GM12878 (cell line): Measurements from ENCODE around the gene PPIF. TPM values are rescaled to one million over a fixed set of nuclear protein-coding genes. Genes with fewer than 3 reads are reported as not detected.

ENCODE experiments used
- ATAC-seq: fragments of 200-7000 bp; cut with Tn5 transposase; 3 replicates; pipeline ENCODE4 v1.9.1; 2020; ENCODE audit warnings: mild to moderate bottlenecking, moderate library complexity
- BruUV-seq: library from RNA; stranded (reverse); fragments of 400-500 nt; replicated peaks from 2 replicates; lab custom pipeline; 2021; lab: Mats Ljungman, UMichigan
- CTCF ChIA-PET: fragments of 300-600 bp; sonication (Branson Sonifier 250); formaldehyde crosslinking; extraction: SDS; loops from one replicate; lab custom pipeline; 2021; ENCODE audit warnings: inconsistent platforms; lab: Yijun Ruan, JAX
- POLR2A ChIA-PET: fragments of 350-600 bp; formaldehyde crosslinking; extraction: SDS; loops from one replicate; lab custom pipeline; 2021; ENCODE audit warnings: inconsistent platforms; lab: Charles Lee
- RAD21 ChIA-PET: fragments of 300-600 bp; sonication (Branson Sonifier 250); formaldehyde crosslinking; loops from one replicate; lab custom pipeline; 2023; ENCODE audit warnings: antibody characterized with exemption; ENCODE audit not compliant: unreplicated experiment; lab: Charles Lee
- SMC1A ChIA-PET: fragments of 300-600 bp; sonication (Branson Sonifier 250); formaldehyde crosslinking; loops from one replicate; lab custom pipeline; 2023; ENCODE audit not compliant: unreplicated experiment, uncharacterized antibody; lab: Charles Lee
- DNase-seq: peaks from one replicate; pipeline ENCODE4 v3.0.0-alpha.2; 2011; ENCODE audit warnings: low read depth, low spot score
- FAIRE-seq: peaks from 3 replicates; lab custom pipeline; 2011; peaks lifted over from hg19 to GRCh38; lab: Jason Lieb, UNC
- H2AFZ ChIP-seq: 2 replicates; pipeline ENCODE4 v1.6.0; 2011; ENCODE audit warnings: low read depth, low read length, control low read depth; ENCODE audit not compliant: control insufficient read depth
- H3K27ac ChIP-seq: 2 replicates; pipeline ENCODE4 v1.5.1; 2011; ENCODE audit warnings: control low read depth; ENCODE audit not compliant: control insufficient read depth, insufficient read depth
- H3K27me3 ChIP-seq, 2 experiments: replicated peaks in 1 of 2; 2 replicates each; pipeline versions ENCODE4 v1.6.0 to v1.6.1; 2011; ENCODE audit warnings: low read length in 1 of 2; ENCODE audit not compliant: control insufficient read depth in 2 of 2, insufficient read depth in 2 of 2
- H3K36me3 ChIP-seq, 2 experiments: 2 replicates each; pipeline ENCODE4 v1.5.1; 2011; ENCODE audit warnings: low read length in 1 of 2; ENCODE audit not compliant: control insufficient read depth in 2 of 2, insufficient read depth in 2 of 2
- H3K4me1 ChIP-seq: 2 replicates; pipeline ENCODE4 v1.6.1; 2011; ENCODE audit warnings: mild to moderate bottlenecking, low read length, moderate library complexity, mixed read lengths; ENCODE audit not compliant: control insufficient read depth, insufficient read depth
- H3K4me2 ChIP-seq: 2 replicates; pipeline ENCODE4 v1.6.0; 2011; ENCODE audit warnings: control low read depth; ENCODE audit not compliant: control insufficient read depth, insufficient read depth
- H3K4me3 ChIP-seq: fragments of 200-600 bp; sonication (generic); 2 replicates; pipeline ENCODE4 v1.5.1; 2016
- H3K79me2 ChIP-seq: 2 replicates; pipeline ENCODE4 v1.6.0; 2011; ENCODE audit warnings: low read length; ENCODE audit not compliant: control insufficient read depth, insufficient read depth
- H3K9ac ChIP-seq: 2 replicates; pipeline ENCODE4 v1.8.0; 2011; ENCODE audit warnings: low read length, control low read depth, mixed read lengths; ENCODE audit not compliant: control insufficient read depth, insufficient read depth
- H3K9me3 ChIP-seq: replicated peaks from 3 replicates; pipeline ENCODE4 v1.5.1; 2011; ENCODE audit warnings: mild to moderate bottlenecking, low read length; ENCODE audit not compliant: control insufficient read depth, insufficient read depth
- H4K20me1 ChIP-seq: 2 replicates; pipeline ENCODE4 v1.6.0; 2011; ENCODE audit not compliant: control insufficient read depth, insufficient read depth
- ASH2L ChIP-seq: fragments of 300-600, 200-600 bp; sonication (generic); IDR thresholded peaks from 2 replicates; pipeline ENCODE4 v1.6.1; 2017; ENCODE audit warnings: low read depth, mild to moderate bottlenecking, borderline replicate concordance
- ATF7 ChIP-seq: fragments of 450-650 bp; IDR thresholded peaks from 2 replicates; pipeline ENCODE4 v1.6.1; 2016; ENCODE audit warnings: low read depth, mild to moderate bottlenecking
- CBX3 ChIP-seq: fragments of 200-600 bp; sonication (generic); IDR thresholded peaks from 2 replicates; pipeline ENCODE4 v1.6.1; 2016; ENCODE audit warnings: low read depth, borderline replicate concordance
- HDAC2 ChIP-seq: fragments of 200-600 bp; sonication (generic); IDR thresholded peaks from 2 replicates; pipeline ENCODE4 v1.6.1; 2017
- HDAC6 ChIP-seq: fragments of 200-600 bp; sonication (generic); IDR thresholded peaks from one replicate; pipeline ENCODE4 v1.8.0; 2017; ENCODE audit warnings: antibody characterized with exemption; ENCODE audit not compliant: unreplicated experiment
- IRF4 ChIP-seq: IDR thresholded peaks from 2 replicates; pipeline ENCODE4 v1.6.1; 2011; ENCODE audit warnings: low read depth, low read length
- LARP7 ChIP-seq: fragments of 450-650 bp; IDR thresholded peaks from 2 replicates; pipeline ENCODE4 v1.6.1; 2017; ENCODE audit warnings: mild to moderate bottlenecking
- MTA3 ChIP-seq: IDR thresholded peaks from 2 replicates; pipeline ENCODE4 v1.6.1; 2012; ENCODE audit warnings: low read length, inconsistent platforms, borderline replicate concordance
- MYC ChIP-seq: IDR thresholded peaks from 2 replicates; pipeline ENCODE4 v1.6.1; 2011; ENCODE audit warnings: mild to moderate bottlenecking, low read length, moderate library complexity, inconsistent platforms; ENCODE audit not compliant: insufficient read depth, insufficient replicate concordance, insufficient read length, severe bottlenecking
- NRF1 ChIP-seq: conservative IDR thresholded peaks from 2 replicates; pipeline ENCODE4 v1.6.1; 2011; ENCODE audit warnings: mild to moderate bottlenecking, low read depth, low read length, improper control_type of control experiment
- POLR2A ChIP-seq: IDR thresholded peaks from 2 replicates; pipeline ENCODE4 v1.6.1; 2011; ENCODE audit warnings: low read depth, mild to moderate bottlenecking, low read length
- PRDM15 ChIP-seq: fragments of 450-650 bp; formaldehyde crosslinking; IDR thresholded peaks from 2 replicates; pipeline ENCODE4 v1.4.0; 2020; ENCODE audit warnings: mild to moderate bottlenecking, moderate library complexity
- RBBP5 ChIP-seq: fragments of 200-600 bp; sonication (generic); conservative IDR thresholded peaks from 2 replicates; pipeline ENCODE4 v1.6.1; 2016
- RFX5 ChIP-seq: IDR thresholded peaks from 2 replicates; pipeline ENCODE4 v1.6.1; 2011; ENCODE audit warnings: low read depth, low read length, improper control_type of control experiment
- YBX1 ChIP-seq: fragments of 450-650 bp; IDR thresholded peaks from 2 replicates; pipeline ENCODE4 v1.6.1; 2016; ENCODE audit warnings: antibody characterized with exemption
- WGBS: methylation state at CpG from one replicate; pipeline ENCODE4 v1.1.6; 2016; ENCODE audit warnings: low lambda C conversion rate; ENCODE audit not compliant: insufficient replicate concordance, insufficient coverage; ENCODE audit errors: missing lambda C conversion rate; 5-methylcytosine and 5-hydroxymethylcytosine counted together
- in situ Hi-C: fragments of 300-500 bp; cut with MboI; formaldehyde crosslinking; loops from 9 replicates; pipeline ENCODE4 v1.14.3; 2018; ENCODE audit warnings: mixed read lengths
- intact Hi-C: fragments of 100-400 bp; cut with micrococcal nuclease; formaldehyde crosslinking; loops from one replicate; pipeline ENCODE4 v1.14.2; 2022; ENCODE audit not compliant: unreplicated experiment
- polyA plus RNA-seq, 11 experiments: library from polyadenylated mRNA; depleted of rRNA in 4 of 11; unstranded in 6 of 11; stranded (reverse) in 5 of 11; fragments of >200 nt; fragmentation: Nextera tagmentation in 4 of 11; fragmentation: Illumina TruSeq in 1 of 11; extraction: Ambion mirVana in 4 of 11; extraction: Trizol in 1 of 11; gene quantifications; 1 replicate in 1 of 11; 2 replicates in 10 of 11; pipeline versions ENCODE4 v1.2.1 to v1.2.3, GENCODE V29; 2011 to 2016; ENCODE audit warnings: inconsistent platforms in 2 of 11, missing spikeins in 2 of 11, low read depth in 1 of 11
- total RNA-seq, 4 experiments: library from RNA; depleted of rRNA in 3 of 4; stranded (reverse); fragments of >200 nt in 3 of 4; fragmentation: Illumina TruSeq in 1 of 4; extraction: Trizol in 1 of 4; gene quantifications; 2 replicates each; pipeline versions ENCODE4 v1.2.1 to v1.2.3, GENCODE V29; 2013 to 2021
- TF ChIP-seq, protein P1 (sequence below): fragments of 450-650 bp; IDR thresholded peaks from 2 replicates; pipeline ENCODE4 v1.6.1; 2017; ENCODE audit warnings: low read depth, mild to moderate bottlenecking, moderate library complexity
- TF ChIP-seq, protein P2 (sequence below): IDR thresholded peaks from 2 replicates; pipeline ENCODE4 v1.6.1; 2011; ENCODE audit warnings: mild to moderate bottlenecking, low read depth, low read length, moderate library complexity; ENCODE audit not compliant: insufficient replicate concordance
- TF ChIP-seq, protein P3 (sequence below): fragments of 450-650 bp; IDR thresholded peaks from 2 replicates; pipeline ENCODE4 v1.6.1; 2016; ENCODE audit warnings: mild to moderate bottlenecking

Gene PPIF
- total and polyA plus RNA-seq, 10 of the 15 experiments (the other 5 are each of a cell fraction or from before 2014, with no cell fraction given): 28.8 to 180 (median 128) TPM

GRCh38 chr10:79380125-79380945 lies 33.1 kb downstream of the PPIF start:
- SMC1A ChIA-PET: no interaction called here
- Histone ChIP-seq H3K4me2 (no peak overlapping the region), H4K20me1 (no peaks in the 10 kb centered on the region), H3K27ac (no peak overlapping the region), H2AFZ (no peak overlapping the region), H3K36me3 (no peaks in the 10 kb centered on the region), H3K79me2 (no peaks in the 10 kb centered on the region), H3K27me3 (peaks cover 0 to 2% of the 10 kb centered on the region in 2 experiments; a peak in 2 of 4 replicates), H3K9me3 (no peaks in the 10 kb centered on the region; the same call in 2 of the 3 replicates), H3K4me1 (no peaks in the 10 kb centered on the region), H3K4me3 (no peak overlapping the region), H3K9ac (no peak overlapping the region)
- TF ChIP-seq, protein P1, sequence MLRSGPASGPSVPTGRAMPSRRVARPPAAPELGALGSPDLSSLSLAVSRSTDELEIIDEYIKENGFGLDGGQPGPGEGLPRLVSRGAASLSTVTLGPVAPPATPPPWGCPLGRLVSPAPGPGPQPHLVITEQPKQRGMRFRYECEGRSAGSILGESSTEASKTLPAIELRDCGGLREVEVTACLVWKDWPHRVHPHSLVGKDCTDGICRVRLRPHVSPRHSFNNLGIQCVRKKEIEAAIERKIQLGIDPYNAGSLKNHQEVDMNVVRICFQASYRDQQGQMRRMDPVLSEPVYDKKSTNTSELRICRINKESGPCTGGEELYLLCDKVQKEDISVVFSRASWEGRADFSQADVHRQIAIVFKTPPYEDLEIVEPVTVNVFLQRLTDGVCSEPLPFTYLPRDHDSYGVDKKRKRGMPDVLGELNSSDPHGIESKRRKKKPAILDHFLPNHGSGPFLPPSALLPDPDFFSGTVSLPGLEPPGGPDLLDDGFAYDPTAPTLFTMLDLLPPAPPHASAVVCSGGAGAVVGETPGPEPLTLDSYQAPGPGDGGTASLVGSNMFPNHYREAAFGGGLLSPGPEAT: no peak
- TF ChIP-seq MYC: no peak
- no peak for TF ChIP-seq HDAC2
- TF ChIP-seq, protein P2, sequence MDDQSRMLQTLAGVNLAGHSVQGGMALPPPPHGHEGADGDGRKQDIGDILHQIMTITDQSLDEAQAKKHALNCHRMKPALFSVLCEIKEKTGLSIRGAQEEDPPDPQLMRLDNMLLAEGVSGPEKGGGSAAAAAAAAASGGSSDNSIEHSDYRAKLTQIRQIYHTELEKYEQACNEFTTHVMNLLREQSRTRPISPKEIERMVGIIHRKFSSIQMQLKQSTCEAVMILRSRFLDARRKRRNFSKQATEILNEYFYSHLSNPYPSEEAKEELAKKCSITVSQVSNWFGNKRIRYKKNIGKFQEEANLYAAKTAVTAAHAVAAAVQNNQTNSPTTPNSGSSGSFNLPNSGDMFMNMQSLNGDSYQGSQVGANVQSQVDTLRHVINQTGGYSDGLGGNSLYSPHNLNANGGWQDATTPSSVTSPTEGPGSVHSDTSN: no peak
- no peak for TF ChIP-seq HDAC6
- no peak for TF ChIP-seq MTA3
- TF ChIP-seq IRF4: no peak
- TF ChIP-seq, protein P3, sequence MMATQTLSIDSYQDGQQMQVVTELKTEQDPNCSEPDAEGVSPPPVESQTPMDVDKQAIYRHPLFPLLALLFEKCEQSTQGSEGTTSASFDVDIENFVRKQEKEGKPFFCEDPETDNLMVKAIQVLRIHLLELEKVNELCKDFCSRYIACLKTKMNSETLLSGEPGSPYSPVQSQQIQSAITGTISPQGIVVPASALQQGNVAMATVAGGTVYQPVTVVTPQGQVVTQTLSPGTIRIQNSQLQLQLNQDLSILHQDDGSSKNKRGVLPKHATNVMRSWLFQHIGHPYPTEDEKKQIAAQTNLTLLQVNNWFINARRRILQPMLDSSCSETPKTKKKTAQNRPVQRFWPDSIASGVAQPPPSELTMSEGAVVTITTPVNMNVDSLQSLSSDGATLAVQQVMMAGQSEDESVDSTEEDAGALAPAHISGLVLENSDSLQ: no peak
- TF ChIP-seq ASH2L: no peak
- TF ChIP-seq YBX1: no peak
- TF ChIP-seq NRF1: no peak
- no peak for TF ChIP-seq CBX3
- TF ChIP-seq ATF7: no peak
- TF ChIP-seq POLR2A: no peak
- no peak for TF ChIP-seq PRDM15 (CRISPR knock-in tag)
- TF ChIP-seq LARP7: no peak
- TF ChIP-seq RBBP5: no peak
- no peak for TF ChIP-seq RFX5
- RAD21 ChIA-PET: interaction anchor here (1.0 kb wide), 1 partner anchor 87 kb away, joined by 4 read pairs; no protein-coding TSS in a partner anchor
- CTCF ChIA-PET: no interaction called here
- ATAC-seq (no peak; the same call in 2 of the 3 replicates), DNase-seq (no peak), FAIRE-seq (no peak)
- in situ Hi-C loops: no loop called here
- POLR2A ChIA-PET: no interaction called here
- BruUV-seq: no TSS peak
- WGBS: 41% methylated on average over 14 of the region's 14 CpGs
- intact Hi-C loops: no loop called here
